Measurements from ENCODE around the gene PSMB5. TPM values are rescaled to one million over a fixed set of nuclear protein-coding genes. Genes with fewer than 3 reads are reported as not detected.

The PSMB5 gene
- total RNA-seq, 1 donor from 2014 or later: 215 TPM

- H3K9me3 Mint-ChIP-seq: no peaks in the 10 kb centered on the region
- H3K4me3 Mint-ChIP-seq: no peak overlapping the region
- H3K36me3 Mint-ChIP-seq (ENCODE audit: low read depth): no peaks in the 10 kb centered on the region
- H3K4me1 Mint-ChIP-seq: no peaks in the 10 kb centered on the region
- TF ChIP-seq CTCF (conservative IDR thresholded peaks at IDR 0.05): no peak
- no peaks in the 10 kb centered on the region for H3K27me3 Mint-ChIP-seq (ENCODE audit: low read depth)
- no peak for DNase-seq (ENCODE audit: low read depth, low spot score)
- no peak overlapping the region for H3K27ac Mint-ChIP-seq (ENCODE audit: unreplicated experiment)
These were observed 47.4 kb downstream of the PSMB5 start for GRCh38 chr14:22987291-22987690.

DNA sequence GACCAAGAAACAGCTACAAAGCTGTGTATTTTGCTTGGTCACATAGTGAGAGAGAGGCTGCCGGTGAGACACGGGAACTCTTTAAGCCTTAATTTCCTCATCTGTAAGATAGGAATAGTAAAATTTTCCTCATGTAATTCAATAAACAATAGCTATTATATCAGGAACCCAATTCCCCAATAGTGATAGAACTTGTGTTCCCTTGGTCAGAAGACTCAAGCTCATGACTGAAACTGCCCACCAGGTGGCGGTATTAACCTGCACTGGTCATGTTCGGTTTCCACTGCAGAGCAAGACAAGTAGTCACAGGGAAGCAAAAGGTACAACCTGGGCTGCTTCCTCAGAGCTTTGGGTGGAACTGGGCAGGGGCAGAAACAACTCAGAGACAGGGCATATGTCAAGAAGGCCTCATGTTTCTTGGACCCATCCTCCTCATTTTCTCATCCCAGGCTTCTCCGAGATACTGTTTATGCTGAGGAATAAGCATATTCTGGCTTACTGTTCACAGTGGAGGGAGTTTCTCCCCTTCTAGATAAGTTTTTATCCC lies 48.1 kb downstream of the PSMB5 start:
- DNase-seq (ENCODE audit: low read depth, low spot score): peak; percentile 93
- Mint-ChIP-seq H3K27ac (ENCODE audit: unreplicated experiment) (no peak overlapping the region), H3K4me1 (no peaks in the 10 kb centered on the region), H3K9me3 (no peaks in the 10 kb centered on the region), H3K4me3 (peak overlapping the region; percentile 44), H3K27me3 (ENCODE audit: low read depth) (no peaks in the 10 kb centered on the region), H3K36me3 (ENCODE audit: low read depth) (no peaks in the 10 kb centered on the region)
- TF ChIP-seq CTCF (conservative IDR thresholded peaks at IDR 0.05): peak; percentile 93

DNA sequence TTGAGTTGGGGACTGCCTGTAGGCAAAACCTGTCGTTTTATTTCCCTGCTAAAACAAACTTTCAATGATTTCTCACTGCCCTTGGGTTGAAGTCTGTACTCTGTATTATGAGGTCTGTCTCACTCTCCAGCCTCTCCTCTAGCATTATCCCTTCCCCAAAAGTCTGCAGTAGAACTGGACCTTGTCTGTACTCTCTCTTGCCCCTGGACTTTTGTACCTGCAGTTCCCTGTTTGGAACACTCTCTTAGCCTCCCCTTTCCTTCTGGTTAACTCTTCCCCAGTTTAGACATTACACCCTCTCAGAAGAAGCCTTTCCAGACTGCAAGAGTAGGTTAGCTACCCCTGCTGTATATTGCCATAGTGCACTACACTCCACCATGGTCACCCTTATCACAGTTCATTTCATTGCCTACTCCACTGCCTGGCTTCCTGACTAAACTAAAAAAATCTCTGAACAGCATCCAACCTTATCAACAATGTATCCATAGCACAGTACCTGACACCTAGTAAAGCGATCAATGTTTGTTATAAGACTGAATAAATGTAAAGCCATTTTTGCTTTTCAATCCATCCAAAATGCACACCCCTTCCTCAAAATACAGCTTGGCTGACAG lies 48.7 kb downstream of the PSMB5 start:
- H3K27me3 Mint-ChIP-seq (ENCODE audit: low read depth): no peaks in the 10 kb centered on the region
- no peaks in the 10 kb centered on the region for H3K36me3 Mint-ChIP-seq (ENCODE audit: low read depth)
- no peaks in the 10 kb centered on the region for H3K9me3 Mint-ChIP-seq
- H3K4me1 Mint-ChIP-seq: no peaks in the 10 kb centered on the region
- no peak overlapping the region for H3K27ac Mint-ChIP-seq (ENCODE audit: unreplicated experiment)
- H3K4me3 Mint-ChIP-seq: peak overlapping the region; percentile 10
- DNase-seq (ENCODE audit: low read depth, low spot score): no peak
- TF ChIP-seq CTCF (conservative IDR thresholded peaks at IDR 0.05): no peak

GRCh38 chr14:22984959-22985658 lies 49.6 kb downstream of the PSMB5 start:
- no peak overlapping the region for H3K27ac Mint-ChIP-seq (ENCODE audit: unreplicated experiment)
- no peaks in the 10 kb centered on the region for H3K9me3 Mint-ChIP-seq
- TF ChIP-seq CTCF (conservative IDR thresholded peaks at IDR 0.05): no peak
- H3K4me1 Mint-ChIP-seq: peaks cover 2% of the 10 kb centered on the region
- no peaks in the 10 kb centered on the region for H3K36me3 Mint-ChIP-seq (ENCODE audit: low read depth)
- DNase-seq (ENCODE audit: low read depth, low spot score): no peak
- no peaks in the 10 kb centered on the region for H3K27me3 Mint-ChIP-seq (ENCODE audit: low read depth)
- H3K4me3 Mint-ChIP-seq: peak overlapping the region; percentile 8

DNA sequence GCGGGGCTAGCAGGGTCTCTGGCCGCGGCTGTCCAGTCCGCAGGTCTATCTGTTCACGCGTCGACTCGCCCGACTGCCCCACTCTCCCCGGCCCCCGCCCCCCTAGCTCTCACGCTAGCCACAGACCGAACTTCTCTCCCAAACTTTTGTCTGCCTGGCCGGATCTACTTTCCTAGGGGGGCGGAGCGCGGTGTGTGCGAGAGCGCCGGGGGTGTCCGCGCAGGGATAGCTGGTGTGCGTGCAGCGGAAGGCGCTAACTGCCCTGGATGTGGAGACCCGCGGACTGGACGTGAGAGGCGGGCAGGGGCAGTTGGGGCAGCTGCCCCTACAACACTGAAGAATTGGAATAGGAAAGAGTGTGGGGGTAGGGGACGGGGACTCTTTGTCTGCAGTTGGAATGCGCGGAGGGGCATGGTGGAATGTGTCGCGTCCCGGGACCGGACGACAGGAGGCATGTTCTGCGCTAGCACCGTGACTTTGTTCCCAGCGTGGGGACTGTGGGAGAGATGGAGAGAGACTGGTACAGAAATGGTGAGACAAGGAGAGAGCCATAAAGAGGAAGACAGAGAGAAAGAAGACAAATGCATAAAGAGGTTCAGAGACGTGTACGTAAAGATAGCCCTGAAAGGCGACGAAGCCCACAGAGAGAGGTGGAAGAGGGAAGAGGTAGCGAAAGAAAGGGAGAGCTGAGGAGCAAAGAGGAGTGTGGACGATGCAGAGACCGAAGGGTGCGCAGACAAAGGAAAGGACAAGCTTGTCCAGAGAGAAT lies 52.0 kb downstream of the PSMB5 start, which contains the start of gene AJUBA:
Gene AJUBA (minus strand): TSS at position 75 of the 769 bp plus-strand sequence. CDS start 285 bp downstream, outside the sequence.
- no peak within 1 kb of the TSS for H3K27ac Mint-ChIP-seq (ENCODE audit: unreplicated experiment)
- no peak within 1 kb of the TSS for H3K4me3 Mint-ChIP-seq
- no peaks in the 10 kb centered on the region for H3K36me3 Mint-ChIP-seq (ENCODE audit: low read depth)
- no peak for TF ChIP-seq CTCF (conservative IDR thresholded peaks at IDR 0.05)
- H3K9me3 Mint-ChIP-seq: no peaks in the 10 kb centered on the region
- DNase-seq (ENCODE audit: low read depth, low spot score): peak; percentile 82
- no peaks in the 10 kb centered on the region for H3K27me3 Mint-ChIP-seq (ENCODE audit: low read depth)
- H3K4me1 Mint-ChIP-seq: peaks cover 26% of the 10 kb centered on the region

Measured in neural crest cell (in vitro differentiated cells).